ENCODE measurements around the gene CILP2.

Gene CILP2

DNA sequence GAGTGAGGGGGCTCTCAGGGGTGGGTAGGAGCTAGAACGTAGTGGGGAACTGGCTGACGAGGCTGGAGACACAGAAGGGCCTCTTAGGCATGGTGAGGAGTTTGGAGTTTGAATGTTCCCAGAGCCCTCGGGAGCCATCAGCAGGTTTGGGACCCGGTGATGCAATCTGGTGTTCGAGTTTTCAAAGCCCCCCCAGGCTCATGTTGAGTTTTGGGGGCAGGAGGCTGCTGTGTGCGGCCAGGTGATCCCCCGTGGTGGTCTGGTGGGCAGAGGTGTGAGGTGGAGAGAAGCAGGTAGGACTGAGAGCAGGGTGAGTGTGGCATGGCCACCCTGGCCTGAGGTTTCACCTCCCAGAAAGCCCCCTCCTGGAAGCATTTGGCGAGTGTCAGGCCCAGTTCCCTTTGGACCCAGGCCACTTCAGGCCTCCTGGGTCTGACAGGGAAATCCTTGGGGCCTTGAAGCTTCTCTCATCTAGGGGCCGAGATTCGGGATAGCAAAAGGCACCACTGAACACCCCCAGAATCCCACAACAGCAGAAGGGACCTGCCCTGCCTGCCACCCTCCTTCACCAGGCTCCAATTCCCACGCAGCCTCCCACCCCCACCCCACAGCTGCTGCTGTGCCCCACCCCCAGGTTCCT is 8.2 kb upstream of the CILP2 start:
- DNase-seq: no peak

DNA sequence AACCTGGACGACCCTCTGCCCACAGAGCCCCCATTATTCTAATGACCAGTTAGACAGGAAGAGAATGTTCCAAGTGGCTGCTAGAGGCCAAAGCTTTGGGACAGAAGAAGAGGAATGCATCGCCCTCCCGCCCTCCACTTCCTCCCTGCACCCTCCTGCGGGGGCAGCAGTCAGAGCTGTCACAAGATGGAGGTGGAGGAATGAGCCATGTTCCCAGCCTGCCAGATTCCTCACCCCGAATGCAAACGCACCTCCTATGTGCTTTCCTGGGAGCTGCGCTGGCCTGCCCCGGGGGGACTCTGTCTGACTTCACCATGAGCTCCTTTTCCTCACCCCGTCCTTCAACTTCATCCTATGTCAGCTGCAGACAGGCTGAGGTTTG is 7.7 kb upstream of the CILP2 start:
- DNase-seq: no peak

DNA sequence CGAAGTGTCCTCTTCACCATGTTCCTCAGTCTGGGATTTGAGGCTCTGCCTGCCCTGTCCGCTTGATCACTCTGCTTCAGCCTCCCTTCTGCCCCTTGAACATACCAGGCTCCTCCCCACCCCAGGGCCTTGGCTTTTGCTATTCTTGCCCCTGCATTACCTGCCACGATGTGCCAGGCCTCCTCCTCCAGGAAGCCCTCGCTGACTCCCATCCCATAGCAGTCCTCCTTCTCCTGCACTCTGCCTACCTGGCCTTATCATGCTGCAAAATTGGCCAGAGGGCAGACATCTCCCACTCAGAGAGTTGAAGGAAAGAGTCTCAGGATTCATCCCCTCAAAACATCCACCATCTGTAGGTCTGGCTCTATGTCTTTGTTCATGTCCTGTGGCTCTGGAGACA is 7.2 kb upstream of the CILP2 start:
- no peak for DNase-seq

DNA sequence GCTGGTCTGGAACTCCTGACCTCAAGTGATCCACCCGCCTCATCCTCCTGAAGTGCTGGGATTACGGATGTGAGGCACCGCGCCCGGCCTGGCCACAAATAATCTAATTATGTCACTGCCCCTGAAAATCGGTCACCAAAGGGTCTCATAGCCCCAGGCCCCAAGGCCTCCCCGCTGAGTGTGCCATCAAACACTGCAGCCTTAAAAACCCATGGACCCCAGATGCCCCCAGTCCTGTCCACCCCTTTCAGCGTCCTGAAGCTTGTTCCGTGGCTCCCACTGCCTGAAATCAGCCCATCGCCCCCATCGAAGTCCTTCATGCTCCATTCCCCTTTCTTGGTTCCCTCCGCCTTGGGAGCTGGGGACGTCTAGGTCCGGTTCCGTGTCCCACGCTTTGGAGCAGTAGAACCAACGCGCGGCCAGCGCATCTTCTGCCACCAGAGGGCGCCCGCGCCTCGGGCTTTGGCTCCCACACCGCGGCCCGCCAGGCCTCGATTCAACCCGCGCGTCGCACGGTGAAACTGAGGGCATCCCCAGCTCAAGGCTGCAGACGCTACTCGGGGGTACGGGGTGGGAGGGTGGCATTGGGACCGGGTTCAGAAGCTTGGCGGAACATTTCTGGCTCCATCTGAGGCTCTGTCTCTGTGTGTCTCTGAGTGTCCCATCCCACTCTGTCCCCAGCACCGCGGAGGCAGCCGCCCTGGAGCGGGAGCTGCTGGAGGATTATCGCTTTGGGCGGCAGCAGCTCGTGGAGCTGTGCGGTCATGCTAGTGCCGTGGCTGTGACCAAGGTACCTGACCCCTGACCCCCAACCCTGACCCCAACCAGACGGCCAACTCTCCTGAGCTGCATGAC is 5.9 kb upstream of the CILP2 start:
- peak; percentile 76 for DNase-seq

DNA sequence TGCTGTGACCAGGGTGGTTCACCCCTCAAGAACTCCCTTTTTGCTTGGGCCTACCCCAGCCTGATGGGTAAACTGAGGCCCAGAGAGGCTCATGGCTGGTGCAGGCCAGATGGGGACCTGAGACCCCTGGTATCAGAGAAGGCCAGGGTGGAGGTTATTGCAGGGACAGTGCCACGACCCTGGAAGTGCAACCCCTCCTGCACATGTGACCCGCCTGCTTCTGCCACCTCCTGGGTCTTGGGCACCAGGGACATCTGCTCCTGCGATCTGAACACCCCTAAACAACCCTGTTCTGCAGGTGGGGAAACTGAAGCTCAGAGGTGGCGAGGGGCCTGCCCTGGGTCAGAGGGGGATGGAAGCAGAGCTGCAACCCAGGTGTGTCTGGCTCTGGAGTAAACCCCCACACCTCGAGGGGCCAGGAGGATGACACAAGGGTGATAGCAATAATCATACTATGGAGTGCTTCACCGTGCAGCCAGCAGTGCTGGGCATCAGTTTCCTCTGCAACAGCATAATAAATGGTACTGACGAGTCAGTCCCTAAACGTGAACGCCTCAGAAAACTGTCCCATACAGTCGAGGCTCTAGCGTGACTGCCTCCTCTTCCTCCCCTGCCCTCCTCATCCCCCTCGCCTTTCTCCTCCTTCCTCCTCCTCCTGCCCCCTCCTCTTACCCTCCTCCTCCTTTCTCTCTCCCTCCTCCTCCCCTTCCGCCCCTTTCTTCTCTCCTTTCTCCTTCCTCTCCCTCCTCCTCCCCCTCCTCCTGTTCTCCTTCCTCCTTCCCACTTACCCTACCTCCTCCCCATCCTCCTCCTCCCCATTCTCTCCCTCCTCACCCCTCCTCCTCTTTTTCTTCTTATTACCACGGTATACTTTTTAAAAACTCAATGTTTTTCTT is 5.0 kb upstream of the CILP2 start:
- DNase-seq: no peak

DNA sequence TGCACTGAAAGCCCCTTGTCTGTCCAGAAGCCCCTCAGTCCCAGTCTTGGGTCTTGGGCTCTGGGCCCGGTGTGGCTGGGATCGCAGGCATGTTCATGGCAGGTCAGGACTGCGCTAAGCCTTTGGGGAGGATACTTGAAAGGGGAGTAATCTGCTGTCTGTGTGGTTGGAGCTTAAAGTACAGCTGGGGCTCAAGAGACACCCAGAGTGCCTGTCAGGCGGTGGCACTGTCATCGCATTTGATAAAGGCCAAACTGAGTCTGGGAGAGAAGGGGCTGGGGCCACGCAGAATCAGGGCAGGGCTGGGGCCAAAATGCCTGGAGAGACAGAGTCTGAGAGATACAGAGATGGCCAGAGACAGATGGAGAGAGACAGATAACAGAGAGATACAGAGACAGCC is 4.2 kb upstream of the CILP2 start:
- DNase-seq: no peak

DNA sequence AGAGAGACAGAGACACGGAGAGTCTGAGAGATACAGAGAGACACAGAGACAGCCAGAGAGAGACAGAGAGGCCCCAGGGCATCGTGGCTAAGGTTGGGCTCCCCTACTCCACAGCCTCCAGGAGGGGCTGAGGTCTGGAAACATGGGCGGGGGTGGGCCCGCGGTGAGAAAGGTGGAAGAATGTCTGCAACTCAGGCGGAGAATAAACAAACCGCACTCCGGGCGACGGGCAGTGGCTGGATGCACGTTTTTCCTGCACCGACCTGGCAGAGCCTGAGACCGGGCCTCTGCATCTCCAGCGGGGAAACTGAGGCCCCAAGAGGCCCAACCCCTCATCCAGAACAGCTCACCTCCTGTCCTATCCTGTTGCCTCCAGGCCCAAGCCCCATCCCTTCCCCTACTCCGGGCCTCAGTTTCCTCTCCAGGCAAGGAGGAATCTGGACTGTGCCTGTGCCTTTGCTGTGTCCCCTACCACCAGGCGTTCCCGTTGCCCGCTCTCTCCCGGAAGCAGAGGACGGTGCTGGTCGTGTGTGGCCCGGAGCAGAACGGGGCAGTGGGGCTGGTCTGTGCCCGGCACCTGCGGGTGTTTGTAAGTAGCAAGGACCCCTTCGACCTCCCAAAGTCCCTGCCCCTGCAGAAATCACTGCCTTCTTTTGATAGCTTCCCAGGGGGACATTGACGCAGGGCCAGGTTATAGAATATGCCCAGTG is 3.4 kb upstream of the CILP2 start:
- no peak for DNase-seq

DNA sequence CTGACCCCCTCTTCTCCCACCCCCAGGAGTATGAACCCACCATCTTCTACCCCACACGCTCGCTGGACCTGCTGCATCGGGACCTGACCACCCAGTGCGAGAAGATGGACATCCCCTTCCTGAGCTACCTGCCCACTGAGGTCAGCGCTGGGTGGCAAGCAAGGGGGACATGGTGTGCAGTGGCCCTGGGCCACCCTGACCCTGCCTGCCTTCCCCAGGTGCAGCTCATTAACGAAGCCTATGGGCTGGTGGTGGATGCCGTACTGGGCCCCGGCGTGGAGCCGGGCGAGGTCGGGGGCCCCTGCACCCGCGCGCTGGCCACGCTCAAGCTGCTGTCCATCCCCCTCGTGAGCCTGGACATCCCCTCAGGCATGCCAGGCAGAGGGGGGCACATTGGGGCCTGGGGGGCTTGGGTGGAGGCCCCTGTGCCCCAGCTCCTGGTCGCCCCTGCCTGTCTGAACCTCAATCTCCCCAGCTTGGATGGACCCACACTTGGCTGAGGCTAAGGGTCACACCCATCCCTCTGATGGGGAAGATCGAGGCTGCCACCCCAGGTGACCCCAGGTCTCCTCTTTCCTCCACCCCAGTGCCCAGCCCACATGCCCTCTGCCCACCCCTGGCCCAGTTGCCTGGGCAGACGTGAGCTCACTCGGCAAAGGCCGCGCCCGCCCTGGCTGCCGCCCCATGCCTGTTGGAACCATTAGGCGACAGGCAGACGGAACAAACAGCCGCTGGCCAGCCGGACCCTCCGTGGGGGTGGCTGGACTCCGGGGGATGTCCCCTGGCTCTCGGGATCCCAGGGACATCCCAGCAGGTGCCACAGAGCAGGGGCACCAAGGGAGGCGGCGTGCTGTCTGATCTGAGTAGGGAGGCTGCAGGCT is 2.5 kb upstream of the CILP2 start:
- DNase-seq: no peak

DNA sequence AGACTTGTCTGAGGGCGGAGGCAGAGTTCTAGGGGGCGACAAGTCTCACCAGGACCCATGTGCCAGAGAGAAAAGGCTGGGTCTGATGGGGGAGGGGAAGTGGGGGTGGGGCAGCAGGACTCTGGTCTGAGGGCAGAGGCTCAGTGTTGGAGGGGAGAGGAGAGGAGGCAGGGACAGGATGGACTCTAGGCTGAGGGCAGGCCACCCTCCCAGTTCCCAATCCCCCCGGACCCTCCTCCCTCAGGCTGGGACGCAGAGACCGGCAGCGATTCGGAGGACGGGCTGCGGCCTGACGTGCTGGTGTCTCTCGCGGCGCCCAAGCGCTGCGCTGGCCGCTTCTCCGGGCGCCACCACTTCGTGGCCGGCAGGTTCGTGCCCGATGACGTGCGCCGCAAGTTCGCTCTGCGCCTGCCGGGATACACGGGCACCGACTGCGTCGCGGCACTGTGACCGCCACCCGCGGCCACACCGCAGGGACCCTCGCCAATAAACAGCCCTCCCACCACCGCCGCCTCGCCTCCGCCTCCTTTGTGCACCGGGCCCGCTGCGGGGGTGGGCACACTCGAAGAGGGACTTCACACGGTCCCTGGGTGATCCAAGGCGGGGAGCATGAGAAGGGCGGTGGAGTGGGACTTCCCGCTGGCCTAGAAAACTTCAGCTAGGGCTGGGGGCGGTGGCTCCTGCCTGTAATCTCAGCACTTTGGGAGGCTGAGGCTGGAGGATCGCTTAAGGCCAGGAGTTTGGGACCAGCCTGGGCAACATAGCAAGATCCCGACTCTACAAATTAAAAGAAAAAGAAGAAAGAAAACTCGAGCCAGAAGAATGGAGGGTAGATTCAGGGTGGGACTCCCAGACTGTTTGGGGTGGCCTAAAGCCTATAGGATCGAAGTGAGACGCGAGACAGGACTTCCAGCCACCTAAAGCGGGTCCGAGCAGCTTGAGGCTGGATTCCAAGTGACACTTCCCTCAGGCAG is 703 bp upstream of the CILP2 start:
- peak; percentile 31 for DNase-seq

DNA sequence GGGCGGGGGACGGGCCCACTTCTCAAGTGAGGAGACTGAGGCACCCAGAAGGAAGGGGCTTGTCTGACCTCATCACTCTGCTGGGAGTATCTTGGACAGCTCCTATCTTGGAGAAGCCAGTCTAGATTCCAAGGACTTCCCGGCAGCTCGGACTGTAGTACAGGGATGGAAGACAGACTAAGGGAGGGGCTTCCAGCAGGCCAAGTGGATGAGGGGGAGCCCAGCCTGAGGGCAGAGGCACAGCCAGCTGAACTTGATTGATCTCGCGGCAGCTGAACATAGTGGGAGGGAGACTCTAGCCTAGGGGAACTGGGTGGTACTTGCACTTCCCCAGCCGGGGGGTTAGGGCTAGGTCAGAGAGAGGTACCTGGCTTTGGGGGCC is 711 bp downstream of the CILP2 start:
- DNase-seq: no peak

DNA sequence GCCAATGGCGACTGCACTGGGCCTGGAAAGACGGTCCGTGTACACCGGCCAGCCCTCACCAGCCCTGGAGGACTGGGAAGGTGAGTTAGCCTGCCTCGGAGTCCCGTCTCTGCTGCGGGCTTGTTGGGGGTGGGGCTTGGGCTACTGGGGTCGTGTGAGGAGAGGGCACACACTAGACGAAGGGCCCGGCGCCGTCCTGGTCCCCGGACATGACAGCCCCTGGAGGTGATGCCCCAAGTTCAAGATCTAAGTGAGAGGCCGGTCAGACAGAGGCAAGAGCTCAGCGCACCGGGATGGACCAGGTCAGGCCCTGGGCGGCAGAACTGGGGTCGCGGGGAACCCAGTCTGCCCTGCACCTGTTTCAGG is 1.6 kb downstream of the CILP2 start:
- DNase-seq: no peak

DNA sequence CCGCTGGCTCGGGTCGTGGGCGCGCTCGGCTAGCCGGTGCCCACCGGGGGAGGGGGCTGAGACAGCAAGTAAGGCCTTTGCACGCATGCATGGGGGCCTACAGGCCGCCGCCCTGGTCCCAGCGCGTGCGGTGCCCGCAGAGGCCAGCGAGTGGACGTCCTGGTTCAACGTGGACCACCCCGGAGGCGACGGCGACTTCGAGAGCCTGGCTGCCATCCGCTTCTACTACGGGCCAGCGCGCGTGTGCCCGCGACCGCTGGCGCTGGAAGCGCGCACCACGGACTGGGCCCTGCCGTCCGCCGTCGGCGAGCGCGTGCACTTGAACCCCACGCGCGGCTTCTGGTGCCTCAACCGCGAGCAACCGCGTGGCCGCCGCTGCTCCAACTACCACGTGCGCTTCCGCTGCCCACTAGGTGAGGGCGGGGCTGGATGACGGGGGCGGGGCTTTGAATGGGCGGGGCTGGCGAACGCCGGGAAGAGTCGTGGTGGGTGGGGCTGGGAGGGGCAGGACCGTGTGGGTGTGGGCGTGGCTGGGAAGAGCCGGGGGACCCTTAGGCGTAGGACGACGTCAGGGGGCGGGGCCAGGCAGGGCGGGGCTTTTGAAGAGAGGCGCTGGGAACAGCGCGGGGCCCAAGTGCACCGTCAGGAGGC is 2.1 kb downstream of the CILP2 start:
- DNase-seq: peak; percentile 46

DNA sequence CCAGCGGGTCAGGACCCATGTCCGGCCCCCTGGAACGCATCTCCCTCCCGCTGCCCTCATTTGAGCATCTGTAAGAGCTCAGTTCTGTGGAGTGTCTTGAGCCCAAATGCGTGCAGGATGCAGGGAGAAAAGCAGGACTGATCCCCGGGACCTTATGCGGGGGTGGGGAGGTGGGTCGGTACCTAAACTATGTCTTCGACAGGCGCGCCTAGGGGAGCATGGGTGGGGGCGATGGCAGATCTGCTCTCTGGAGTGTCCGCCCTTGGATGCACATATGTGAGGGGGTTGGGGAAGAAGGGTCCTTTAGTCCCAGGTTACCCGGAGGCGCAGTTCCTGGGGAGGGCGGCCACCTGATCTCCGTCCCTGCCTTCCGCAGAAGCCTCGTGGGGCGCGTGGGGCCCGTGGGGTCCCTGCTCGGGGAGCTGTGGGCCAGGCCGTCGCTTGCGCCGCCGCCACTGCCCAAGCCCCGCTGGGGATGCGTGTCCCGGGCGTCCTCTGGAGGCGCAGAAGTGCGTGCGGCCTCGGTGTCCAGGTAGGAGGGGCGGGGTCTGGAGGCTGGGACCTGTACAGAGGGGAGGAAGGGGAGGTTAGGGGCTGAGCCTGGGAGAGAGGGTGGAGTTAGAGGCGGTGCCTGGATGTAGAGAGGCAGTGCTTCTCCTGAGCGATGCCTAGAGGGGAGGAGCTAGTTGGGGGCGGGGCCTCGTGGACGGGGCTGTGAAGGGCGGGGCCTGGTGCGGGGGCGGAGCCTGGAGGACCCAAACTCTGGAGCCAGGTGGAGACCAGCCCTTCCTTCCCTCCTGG is 2.9 kb downstream of the CILP2 start:
- DNase-seq: peak; percentile 60

DNA sequence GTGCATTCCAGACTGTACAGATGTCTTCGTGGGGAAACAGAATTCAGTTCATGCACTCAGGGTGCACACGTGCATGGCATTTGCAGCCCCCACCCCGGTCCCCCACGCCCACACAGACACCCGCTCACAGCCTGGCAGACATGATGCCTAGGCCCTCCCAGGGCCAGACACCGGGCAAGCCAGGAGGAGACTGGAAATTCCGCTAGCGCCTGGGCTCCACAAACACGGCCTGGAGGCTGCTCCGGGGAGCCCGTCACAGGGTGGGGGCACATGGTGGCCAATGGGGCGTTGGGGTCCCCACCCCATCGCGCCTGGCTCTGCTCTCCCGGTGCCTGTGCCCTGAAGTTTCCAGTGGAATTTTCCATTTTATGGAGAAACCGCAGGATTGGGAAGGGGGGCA is 3.6 kb downstream of the CILP2 start:
- no peak for DNase-seq

DNA sequence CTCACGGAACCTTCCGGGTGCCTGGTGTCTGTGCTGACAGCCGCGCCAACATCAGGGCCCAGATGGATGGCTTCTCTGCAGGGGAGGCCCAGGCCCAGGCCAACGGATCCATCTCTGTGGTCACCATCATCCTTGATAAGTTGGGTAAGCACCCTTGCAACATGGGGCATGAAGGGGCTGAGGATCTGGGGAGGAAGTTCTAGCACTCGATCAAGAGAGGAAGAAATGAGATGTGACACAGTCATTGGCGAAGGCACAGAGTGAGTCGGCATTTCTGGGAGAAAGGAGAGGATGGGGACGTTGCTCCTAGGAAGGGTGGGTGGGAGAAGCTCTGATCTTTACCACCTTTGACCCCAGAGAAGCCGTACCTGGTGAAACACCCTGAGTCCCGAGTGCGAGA is 4.4 kb downstream of the CILP2 start:
- no peak for DNase-seq

DNA sequence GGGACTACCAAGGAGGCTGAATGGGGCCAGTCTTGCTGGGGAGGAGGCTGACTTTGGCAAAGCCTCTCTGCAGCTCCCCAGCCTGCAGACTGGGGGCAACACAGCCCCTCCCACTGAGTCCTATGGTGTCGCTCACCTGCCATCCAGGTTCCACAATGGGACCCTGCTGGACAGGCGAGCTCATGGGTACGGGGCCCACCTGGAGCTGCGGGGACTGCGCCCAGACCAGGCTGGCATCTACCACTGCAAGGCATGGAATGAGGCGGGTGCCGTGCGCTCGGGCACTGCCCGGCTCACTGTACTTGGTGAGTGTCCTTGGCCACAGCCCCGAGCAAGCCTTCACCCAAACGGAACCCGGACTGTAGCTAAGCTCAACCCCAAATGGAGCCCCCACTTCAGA is 5.0 kb downstream of the CILP2 start:
- DNase-seq: no peak

DNA sequence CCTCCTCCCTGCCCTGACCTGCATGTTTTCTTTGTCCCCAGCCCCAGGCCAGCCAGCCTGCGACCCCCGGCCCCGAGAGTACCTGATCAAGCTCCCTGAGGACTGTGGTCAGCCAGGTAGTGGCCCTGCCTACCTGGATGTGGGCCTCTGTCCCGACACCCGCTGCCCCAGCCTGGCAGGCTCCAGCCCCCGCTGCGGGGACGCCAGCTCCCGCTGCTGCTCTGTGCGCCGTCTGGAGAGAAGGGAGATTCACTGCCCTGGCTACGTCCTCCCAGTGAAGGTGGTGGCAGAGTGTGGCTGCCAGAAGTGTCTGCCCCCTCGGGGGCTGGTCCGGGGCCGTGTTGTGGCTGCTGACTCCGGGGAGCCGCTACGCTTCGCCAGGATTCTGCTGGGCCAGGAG is 5.6 kb downstream of the CILP2 start:
- DNase-seq: no peak

DNA sequence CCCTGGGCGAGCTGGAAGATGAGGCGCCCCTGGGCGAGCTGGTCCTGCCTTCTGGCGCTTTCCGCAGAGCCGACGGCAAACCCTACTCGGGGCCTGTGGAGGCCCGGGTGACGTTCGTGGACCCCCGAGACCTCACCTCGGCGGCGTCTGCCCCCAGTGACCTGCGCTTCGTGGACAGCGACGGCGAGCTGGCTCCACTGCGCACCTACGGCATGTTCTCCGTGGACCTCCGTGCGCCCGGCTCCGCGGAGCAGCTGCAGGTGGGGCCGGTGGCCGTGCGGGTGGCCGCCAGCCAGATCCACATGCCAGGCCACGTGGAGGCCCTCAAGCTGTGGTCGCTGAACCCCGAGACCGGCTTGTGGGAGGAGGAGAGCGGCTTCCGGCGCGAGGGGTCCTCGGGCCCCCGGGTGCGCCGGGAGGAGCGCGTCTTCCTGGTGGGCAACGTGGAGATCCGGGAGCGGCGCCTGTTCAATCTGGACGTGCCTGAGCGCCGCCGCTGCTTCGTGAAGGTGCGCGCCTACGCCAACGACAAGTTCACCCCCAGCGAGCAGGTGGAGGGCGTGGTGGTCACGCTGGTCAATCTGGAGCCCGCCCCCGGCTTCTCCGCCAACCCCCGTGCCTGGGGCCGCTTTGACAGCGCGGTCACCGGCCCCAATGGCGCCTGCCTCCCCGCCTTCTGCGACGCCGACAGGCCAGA is 6.3 kb downstream of the CILP2 start:
- no peak for DNase-seq

All from central memory CD4-positive, alpha-beta T cell (primary cell).